Measurements from ENCODE around the gene PHKA2.

Gene PHKA2

DNA sequence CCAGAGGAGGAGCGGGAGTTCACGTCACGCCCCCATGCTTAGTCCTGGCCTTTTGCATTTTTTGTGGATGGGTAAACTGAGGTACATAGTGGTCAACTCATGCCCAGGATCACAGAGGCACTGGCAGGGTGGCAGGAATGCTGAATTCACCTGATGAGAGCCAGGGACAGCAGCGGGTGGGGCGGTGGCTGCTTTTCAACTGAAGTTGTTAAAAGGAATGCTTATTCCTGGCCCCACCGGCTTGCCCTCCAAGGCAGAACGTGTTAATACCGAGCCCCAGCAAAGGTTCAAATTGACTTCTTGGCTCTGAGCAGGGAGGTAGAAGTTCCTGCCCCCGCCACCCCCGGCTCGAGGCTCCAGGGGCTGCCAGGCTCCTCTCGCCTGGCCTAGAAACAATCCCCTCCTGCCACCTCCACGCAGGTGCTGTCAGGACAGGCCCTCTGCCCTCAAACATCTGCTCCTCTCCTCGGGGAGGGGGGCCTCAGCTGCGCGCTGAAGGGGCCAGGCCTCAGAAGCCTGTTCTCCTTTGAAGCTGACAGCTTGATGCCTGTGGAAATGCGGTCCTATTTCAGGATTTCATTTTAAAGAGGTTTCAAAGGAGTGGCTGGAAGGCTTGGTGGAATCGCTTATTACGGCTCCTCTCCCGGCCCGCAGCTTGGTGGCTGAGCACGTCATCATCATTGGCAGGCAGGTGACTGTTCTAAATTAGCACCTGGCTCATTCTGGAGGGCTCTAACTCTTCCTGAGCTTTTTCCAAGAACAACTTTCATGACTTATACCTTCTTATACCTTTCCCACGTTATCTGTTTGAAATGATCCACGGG lies 93.0 kb downstream of the PHKA2 start:
- no peak for DNase-seq (ENCODE audit: low read depth)
- no peak overlapping the region for H3K4me3 ChIP-seq (ENCODE audit: control insufficient read depth, low read depth, low read length)
- TF ChIP-seq, protein P1, sequence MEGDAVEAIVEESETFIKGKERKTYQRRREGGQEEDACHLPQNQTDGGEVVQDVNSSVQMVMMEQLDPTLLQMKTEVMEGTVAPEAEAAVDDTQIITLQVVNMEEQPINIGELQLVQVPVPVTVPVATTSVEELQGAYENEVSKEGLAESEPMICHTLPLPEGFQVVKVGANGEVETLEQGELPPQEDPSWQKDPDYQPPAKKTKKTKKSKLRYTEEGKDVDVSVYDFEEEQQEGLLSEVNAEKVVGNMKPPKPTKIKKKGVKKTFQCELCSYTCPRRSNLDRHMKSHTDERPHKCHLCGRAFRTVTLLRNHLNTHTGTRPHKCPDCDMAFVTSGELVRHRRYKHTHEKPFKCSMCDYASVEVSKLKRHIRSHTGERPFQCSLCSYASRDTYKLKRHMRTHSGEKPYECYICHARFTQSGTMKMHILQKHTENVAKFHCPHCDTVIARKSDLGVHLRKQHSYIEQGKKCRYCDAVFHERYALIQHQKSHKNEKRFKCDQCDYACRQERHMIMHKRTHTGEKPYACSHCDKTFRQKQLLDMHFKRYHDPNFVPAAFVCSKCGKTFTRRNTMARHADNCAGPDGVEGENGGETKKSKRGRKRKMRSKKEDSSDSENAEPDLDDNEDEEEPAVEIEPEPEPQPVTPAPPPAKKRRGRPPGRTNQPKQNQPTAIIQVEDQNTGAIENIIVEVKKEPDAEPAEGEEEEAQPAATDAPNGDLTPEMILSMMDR (IDR thresholded peaks at IDR 0.05; ENCODE audit: control insufficient read depth, insufficient read depth, low read depth, low read length, missing control alignments), result no peak

DNA sequence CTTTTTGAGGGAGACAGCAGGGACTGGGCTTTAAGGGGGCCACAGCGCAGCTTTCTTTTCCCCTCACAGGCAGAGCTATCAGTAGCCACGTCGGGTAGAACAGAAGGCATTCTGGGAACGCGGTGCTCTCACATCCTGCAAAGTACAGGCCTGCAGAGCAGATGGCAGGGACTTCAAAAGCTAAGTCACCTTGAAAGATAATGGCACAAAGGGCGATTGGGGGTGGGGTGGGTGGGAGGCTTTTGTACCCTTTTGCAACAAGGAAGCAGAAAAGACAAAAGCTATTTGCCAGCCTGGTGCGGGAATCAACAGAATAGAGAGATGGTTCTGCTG lies 93.9 kb downstream of the PHKA2 start:
- DNase-seq (ENCODE audit: low read depth), result no peak
- no peak overlapping the region for H3K4me3 ChIP-seq (ENCODE audit: control insufficient read depth, low read depth, low read length)
- TF ChIP-seq, protein P1 (IDR thresholded peaks at IDR 0.05; ENCODE audit: control insufficient read depth, insufficient read depth, low read depth, low read length, missing control alignments), result no peak

DNA sequence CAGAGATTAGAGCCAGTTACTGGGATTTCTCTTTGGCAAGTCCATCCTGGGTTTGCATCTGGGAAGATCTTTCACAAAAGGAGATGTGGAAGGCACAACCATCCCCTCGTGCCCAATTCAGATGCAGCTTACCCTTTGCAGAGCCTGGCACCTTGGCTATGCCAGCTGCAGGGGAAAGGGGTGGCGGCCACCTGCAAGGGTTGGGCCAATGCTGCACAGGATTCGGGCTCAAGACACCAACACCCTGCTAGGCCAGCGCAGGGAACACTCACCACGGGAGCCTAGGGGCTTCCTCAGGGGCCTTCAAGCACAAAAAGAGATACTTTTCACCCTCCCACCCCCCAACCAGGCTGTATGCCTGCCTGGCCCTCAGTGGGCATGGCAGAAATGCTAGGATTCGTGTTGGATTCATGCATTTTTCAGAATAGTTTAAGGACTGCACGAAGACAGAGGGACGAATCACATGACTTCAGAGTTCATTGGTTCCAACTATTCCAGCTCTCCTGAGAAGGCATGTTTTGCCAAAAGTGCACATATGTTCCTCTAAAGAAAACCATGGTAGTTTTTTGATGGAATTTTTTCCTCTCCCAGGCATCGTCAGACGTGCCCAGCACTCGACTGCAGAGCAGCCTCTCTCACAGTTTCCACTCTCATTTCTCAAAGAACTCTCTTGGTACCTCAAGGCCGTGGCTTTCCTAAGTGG lies 94.4 kb downstream of the PHKA2 start:
- TF ChIP-seq, protein P1 (IDR thresholded peaks at IDR 0.05; ENCODE audit: control insufficient read depth, insufficient read depth, low read depth, low read length, missing control alignments), result no peak
- H3K4me3 ChIP-seq (ENCODE audit: control insufficient read depth, low read depth, low read length), result no peak overlapping the region
- DNase-seq (ENCODE audit: low read depth), result no peak

DNA sequence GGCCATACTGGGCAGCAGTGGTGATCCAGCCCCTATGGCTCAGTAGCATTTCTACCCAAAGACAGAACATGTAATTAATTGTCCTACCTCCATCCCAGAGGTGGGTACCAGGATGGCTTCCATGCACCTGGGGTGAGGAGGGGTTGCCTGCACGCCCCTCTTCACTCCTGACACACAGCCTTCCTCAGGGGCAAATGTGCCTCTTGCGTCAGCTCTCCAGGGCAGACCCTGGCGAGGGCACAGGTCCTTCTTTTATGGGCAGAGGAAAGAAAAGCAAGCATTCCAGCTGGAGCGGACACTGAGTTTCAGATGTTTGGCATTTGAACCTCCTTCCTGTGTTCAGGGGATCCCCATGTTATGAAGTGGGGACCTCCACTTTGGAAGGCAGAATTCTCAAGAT lies 95.6 kb downstream of the PHKA2 start:
- TF ChIP-seq, protein P1 (IDR thresholded peaks at IDR 0.05; ENCODE audit: control insufficient read depth, insufficient read depth, low read depth, low read length, missing control alignments), result no peak

DNA sequence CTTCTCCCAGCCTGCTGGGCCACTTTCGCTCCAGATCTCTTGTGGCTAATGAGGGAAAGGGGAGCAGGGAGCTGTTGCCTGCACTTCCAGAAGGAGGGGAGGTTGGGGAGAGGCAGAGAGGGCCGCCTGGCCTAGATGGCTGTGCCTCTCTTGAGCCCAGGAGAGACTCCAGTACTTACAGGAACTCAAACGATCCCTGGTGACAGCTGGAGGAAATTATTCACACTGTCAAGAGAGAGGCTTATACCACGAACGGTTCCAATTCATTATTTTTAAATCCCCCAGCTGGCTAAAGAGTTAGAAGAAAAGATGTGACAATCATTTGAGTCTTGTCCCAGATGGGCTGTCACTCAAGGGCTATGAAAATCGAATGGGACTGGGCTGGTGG lies 96.1 kb downstream of the PHKA2 start:
- TF ChIP-seq, protein P1 (IDR thresholded peaks at IDR 0.05; ENCODE audit: control insufficient read depth, insufficient read depth, low read depth, low read length, missing control alignments), result no peak
- H3K4me3 ChIP-seq (ENCODE audit: control insufficient read depth, low read depth, low read length), result no peak overlapping the region
- no peak for DNase-seq (ENCODE audit: low read depth)

More for the DNA sequence above, 95.6 kb downstream of the PHKA2 start:
- no peak for DNase-seq (ENCODE audit: low read depth)
- H3K4me3 ChIP-seq (ENCODE audit: control insufficient read depth, low read depth, low read length), result no peak overlapping the region

DNA sequence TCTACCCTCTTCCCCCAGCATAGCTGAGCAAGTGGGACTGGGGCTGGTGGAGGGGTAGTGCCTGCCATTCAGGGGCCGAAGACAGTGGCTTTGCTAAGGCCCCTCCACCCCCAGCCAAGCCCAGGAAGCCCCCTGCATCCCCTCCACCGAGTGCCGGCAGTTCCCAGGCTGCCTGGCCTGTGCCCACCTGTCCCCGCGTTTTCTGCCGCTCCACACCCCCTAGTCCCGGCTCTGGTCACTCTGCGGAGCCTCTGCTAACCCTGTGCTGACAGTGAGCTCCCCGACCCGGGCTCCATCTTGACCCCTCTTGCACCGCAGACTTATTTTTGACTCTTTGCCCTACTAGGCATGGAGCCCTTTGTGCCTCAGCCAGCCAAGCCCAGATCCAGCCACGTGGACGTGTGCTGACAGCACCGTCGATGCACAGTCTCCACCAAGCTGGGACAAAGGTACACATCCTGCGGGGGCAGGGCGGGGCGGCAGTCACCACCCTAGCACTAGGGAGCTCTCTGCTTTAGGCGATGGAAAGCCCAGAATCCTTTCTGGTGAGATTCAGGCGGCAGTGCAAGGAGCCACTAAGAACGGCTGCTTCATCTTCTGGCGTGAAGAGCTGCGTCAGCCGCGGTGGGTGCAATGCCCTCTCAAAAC lies 96.6 kb downstream of the PHKA2 start:
- DNase-seq (ENCODE audit: low read depth), result no peak
- no peak overlapping the region for H3K4me3 ChIP-seq (ENCODE audit: control insufficient read depth, low read depth, low read length)
- TF ChIP-seq, protein P1 (IDR thresholded peaks at IDR 0.05; ENCODE audit: control insufficient read depth, insufficient read depth, low read depth, low read length, missing control alignments), result no peak

Data from AG09309 (cell line).